ENCODE data around the gene SPTLC2.

- TF ChIP-seq CTCF (IDR thresholded peaks at IDR 0.05) = no peak
- no peak for TF ChIP-seq EP300 (IDR thresholded peaks at IDR 0.05)
- TF ChIP-seq POLR2A (IDR thresholded peaks at IDR 0.05) = no peak
Observed at GRCh38 chr14:77589099-77589498, 27.3 kb downstream of the SPTLC2 start.

Measured in suprapubic skin (tissue), 3 donors.